HepG2 (cell line): ENCODE measurements around the gene SEC14L1. TPM values are rescaled to one million over a fixed set of nuclear protein-coding genes. Genes with fewer than 3 reads are reported as not detected.

Source experiments
- AGO1 ChIP-seq: fragments of 200-400 bp; formaldehyde crosslinking; IDR thresholded peaks from 2 replicates; pipeline ENCODE4 v1.6.1; 2017; ENCODE audit warnings: mild to moderate bottlenecking, low read depth, low read length, moderate library complexity; ENCODE audit not compliant: poor library complexity, severe bottlenecking
- DMTF1 ChIP-seq: sonication (generic); formaldehyde crosslinking; IDR thresholded peaks from 2 replicates; pipeline ENCODE4 v1.4.0; 2020; ENCODE audit warnings: mild to moderate bottlenecking, missing genetic modification reagents
- DNMT1 ChIP-seq: sonication (generic); formaldehyde crosslinking; IDR thresholded peaks from 2 replicates; pipeline ENCODE4 v1.5.1; 2020; ENCODE audit warnings: mild to moderate bottlenecking, missing genetic modification reagents
- POLR2G ChIP-seq: fragments of 200-400 bp; formaldehyde crosslinking; IDR thresholded peaks from 2 replicates; pipeline ENCODE4 v1.6.1; 2018; ENCODE audit warnings: mild to moderate bottlenecking, low read depth, low read length, moderate library complexity
- SOX13 ChIP-seq, 3 experiments: fragments of 450-650 bp in 1 of 3; sonication (generic) in 1 of 3; formaldehyde crosslinking in 1 of 3; IDR thresholded peaks in 2 of 3; conservative IDR thresholded peaks in 1 of 3; 2 replicates each; pipeline versions ENCODE4 v1.5.0 to v1.6.1; 2016 to 2020; ENCODE audit warnings: antibody characterized with exemption in 1 of 3, mild to moderate bottlenecking in 1 of 3, missing compliant biosample characterization in 1 of 3, missing genetic modification reagents in 1 of 3, moderate library complexity in 1 of 3
- SOX6 ChIP-seq, 2 experiments: fragments of 450-650 bp in 1 of 2; sonication (generic) in 1 of 2; formaldehyde crosslinking in 1 of 2; IDR thresholded peaks; 2 replicates each; pipeline versions ENCODE4 v1.4.0 to v1.6.1; 2017 to 2020; ENCODE audit warnings: antibody characterized with exemption in 1 of 2, mild to moderate bottlenecking in 1 of 2, missing genetic modification reagents in 1 of 2
- TRIM22 ChIP-seq: fragments of 450-650 bp; IDR thresholded peaks from 2 replicates; pipeline ENCODE4 v1.6.1; 2017
- ZBTB38 ChIP-seq: sonication (generic); formaldehyde crosslinking; IDR thresholded peaks from 2 replicates; pipeline ENCODE4 v1.5.1; 2020; ENCODE audit warnings: mild to moderate bottlenecking, missing genetic modification reagents
- ZNF343 ChIP-seq: sonication (generic); formaldehyde crosslinking; IDR thresholded peaks from 2 replicates; pipeline ENCODE4 v1.4.0; 2020; ENCODE audit warnings: mild to moderate bottlenecking, missing genetic modification reagents
- ZNF672 ChIP-seq: sonication (generic); formaldehyde crosslinking; IDR thresholded peaks from 2 replicates; pipeline ENCODE4 v1.8.1; 2022; ENCODE audit warnings: missing genetic modification reagents
- ZNF724P ChIP-seq: sonication (generic); formaldehyde crosslinking; IDR thresholded peaks from 2 replicates; pipeline ENCODE4 v1.8.0; 2022; ENCODE audit warnings: missing genetic modification reagents, borderline replicate concordance
- polyA plus RNA-seq, 8 experiments: library from polyadenylated mRNA; depleted of rRNA in 3 of 8; stranded (reverse) in 7 of 8; unstranded in 1 of 8; fragments of >200 nt; fragmentation: Illumina TruSeq in 4 of 8; extraction: Trizol in 4 of 8; gene quantifications; 2 replicates each; pipeline versions ENCODE4 v1.2.1 to v1.2.3, GENCODE V29; 2011 to 2016; ENCODE audit warnings: low read depth in 4 of 8, missing spikeins in 1 of 8, mixed read lengths in 1 of 8; ENCODE audit not compliant: insufficient read depth in 1 of 8
- total RNA-seq, 5 experiments: library from RNA; depleted of rRNA; stranded (reverse); fragments of >200 nt; fragmentation: Illumina TruSeq; extraction: Trizol; gene quantifications; 2 replicates each; pipeline ENCODE4 v1.2.3, GENCODE V29; 2016; ENCODE audit warnings: low read depth in 1 of 5
- TF ChIP-seq, protein P1 (sequence below): sonication (generic); formaldehyde crosslinking; IDR thresholded peaks from 2 replicates; pipeline ENCODE4 v1.9.0; 2021; ENCODE audit warnings: missing genetic modification reagents, borderline replicate concordance
- TF ChIP-seq, protein P2 (sequence below): sonication (generic); formaldehyde crosslinking; IDR thresholded peaks from 2 replicates; pipeline ENCODE4 v1.4.0; 2020; ENCODE audit warnings: missing genetic modification reagents
- TF ChIP-seq, protein P3 (sequence below): sonication (generic); formaldehyde crosslinking; IDR thresholded peaks from 2 replicates; pipeline ENCODE4 v1.8.0; 2022; ENCODE audit warnings: missing genetic modification reagents, low read depth, mild to moderate bottlenecking, borderline replicate concordance
- TF ChIP-seq, protein P4 (sequence below): IDR thresholded peaks from 2 replicates; pipeline ENCODE4 v1.6.1; 2012; ENCODE audit warnings: inconsistent platforms
- TF ChIP-seq, protein P5 (sequence below): sonication (generic); formaldehyde crosslinking; IDR thresholded peaks from 2 replicates; pipeline ENCODE4 v1.5.0; 2020; ENCODE audit warnings: missing genetic modification reagents

SEC14L1 gene
- total and polyA plus RNA-seq, 2 of the 13 experiments (the other 11 are each of a cell fraction or from before 2014, with no cell fraction given), result 26.3 to 43.9 TPM

- TF ChIP-seq TRIM22 (no peak), POLR2G (0 out of 2 replicates have a peak, but pooled peaks have one; percentile 42), ZNF343 (CRISPR knock-in tag) (peak; percentile 41; the same call in 1 of the 2 replicates), ZNF724P (CRISPR knock-in tag) (no peak), ZBTB38 (peak; percentile 84; the same call in 1 of the 2 replicates), DMTF1 (CRISPR knock-in tag) (no peak), AGO1 (no peak), SOX13 (IDR thresholded peaks at IDR 0.05) (no peak), SOX13 (CRISPR knock-in tag; conservative IDR thresholded peaks at IDR 0.05 in 1 of 2, IDR thresholded peaks at IDR 0.05 in 1 of 2) (peak in 1 of 2 experiments; percentile 71; a peak in 2 of 4 replicates), SOX6 (IDR thresholded peaks at IDR 0.05) (no peak), SOX6 (CRISPR knock-in tag; IDR thresholded peaks at IDR 0.05) (peak; percentile 63), ZNF672 (no peak), DNMT1 (CRISPR knock-in tag) (no peak)
- TF ChIP-seq, protein P1, sequence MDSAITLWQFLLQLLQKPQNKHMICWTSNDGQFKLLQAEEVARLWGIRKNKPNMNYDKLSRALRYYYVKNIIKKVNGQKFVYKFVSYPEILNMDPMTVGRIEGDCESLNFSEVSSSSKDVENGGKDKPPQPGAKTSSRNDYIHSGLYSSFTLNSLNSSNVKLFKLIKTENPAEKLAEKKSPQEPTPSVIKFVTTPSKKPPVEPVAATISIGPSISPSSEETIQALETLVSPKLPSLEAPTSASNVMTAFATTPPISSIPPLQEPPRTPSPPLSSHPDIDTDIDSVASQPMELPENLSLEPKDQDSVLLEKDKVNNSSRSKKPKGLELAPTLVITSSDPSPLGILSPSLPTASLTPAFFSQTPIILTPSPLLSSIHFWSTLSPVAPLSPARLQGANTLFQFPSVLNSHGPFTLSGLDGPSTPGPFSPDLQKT (CRISPR knock-in tag), result no peak
- TF ChIP-seq, protein P2, sequence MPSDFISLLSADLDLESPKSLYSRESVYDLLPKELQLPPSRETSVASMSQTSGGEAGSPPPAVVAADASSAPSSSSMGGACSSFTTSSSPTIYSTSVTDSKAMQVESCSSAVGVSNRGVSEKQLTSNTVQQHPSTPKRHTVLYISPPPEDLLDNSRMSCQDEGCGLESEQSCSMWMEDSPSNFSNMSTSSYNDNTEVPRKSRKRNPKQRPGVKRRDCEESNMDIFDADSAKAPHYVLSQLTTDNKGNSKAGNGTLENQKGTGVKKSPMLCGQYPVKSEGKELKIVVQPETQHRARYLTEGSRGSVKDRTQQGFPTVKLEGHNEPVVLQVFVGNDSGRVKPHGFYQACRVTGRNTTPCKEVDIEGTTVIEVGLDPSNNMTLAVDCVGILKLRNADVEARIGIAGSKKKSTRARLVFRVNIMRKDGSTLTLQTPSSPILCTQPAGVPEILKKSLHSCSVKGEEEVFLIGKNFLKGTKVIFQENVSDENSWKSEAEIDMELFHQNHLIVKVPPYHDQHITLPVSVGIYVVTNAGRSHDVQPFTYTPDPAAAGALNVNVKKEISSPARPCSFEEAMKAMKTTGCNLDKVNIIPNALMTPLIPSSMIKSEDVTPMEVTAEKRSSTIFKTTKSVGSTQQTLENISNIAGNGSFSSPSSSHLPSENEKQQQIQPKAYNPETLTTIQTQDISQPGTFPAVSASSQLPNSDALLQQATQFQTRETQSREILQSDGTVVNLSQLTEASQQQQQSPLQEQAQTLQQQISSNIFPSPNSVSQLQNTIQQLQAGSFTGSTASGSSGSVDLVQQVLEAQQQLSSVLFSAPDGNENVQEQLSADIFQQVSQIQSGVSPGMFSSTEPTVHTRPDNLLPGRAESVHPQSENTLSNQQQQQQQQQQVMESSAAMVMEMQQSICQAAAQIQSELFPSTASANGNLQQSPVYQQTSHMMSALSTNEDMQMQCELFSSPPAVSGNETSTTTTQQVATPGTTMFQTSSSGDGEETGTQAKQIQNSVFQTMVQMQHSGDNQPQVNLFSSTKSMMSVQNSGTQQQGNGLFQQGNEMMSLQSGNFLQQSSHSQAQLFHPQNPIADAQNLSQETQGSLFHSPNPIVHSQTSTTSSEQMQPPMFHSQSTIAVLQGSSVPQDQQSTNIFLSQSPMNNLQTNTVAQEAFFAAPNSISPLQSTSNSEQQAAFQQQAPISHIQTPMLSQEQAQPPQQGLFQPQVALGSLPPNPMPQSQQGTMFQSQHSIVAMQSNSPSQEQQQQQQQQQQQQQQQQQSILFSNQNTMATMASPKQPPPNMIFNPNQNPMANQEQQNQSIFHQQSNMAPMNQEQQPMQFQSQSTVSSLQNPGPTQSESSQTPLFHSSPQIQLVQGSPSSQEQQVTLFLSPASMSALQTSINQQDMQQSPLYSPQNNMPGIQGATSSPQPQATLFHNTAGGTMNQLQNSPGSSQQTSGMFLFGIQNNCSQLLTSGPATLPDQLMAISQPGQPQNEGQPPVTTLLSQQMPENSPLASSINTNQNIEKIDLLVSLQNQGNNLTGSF (CRISPR knock-in tag), result peak; percentile 97
- TF ChIP-seq, protein P3, sequence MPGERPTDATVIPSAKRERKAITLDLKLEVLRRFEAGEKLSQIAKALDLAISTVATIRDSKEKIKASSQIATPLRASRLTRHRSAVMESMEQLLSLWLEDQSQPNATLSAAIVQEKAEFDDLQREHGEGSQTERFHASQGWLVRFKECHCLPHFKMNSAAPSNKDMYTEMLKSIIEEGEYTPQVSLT, result no peak
- TF ChIP-seq, protein P4, sequence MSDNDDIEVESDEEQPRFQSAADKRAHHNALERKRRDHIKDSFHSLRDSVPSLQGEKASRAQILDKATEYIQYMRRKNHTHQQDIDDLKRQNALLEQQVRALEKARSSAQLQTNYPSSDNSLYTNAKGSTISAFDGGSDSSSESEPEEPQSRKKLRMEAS, result peak; percentile 82
- TF ChIP-seq, protein P5, sequence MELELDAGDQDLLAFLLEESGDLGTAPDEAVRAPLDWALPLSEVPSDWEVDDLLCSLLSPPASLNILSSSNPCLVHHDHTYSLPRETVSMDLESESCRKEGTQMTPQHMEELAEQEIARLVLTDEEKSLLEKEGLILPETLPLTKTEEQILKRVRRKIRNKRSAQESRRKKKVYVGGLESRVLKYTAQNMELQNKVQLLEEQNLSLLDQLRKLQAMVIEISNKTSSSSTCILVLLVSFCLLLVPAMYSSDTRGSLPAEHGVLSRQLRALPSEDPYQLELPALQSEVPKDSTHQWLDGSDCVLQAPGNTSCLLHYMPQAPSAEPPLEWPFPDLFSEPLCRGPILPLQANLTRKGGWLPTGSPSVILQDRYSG (CRISPR knock-in tag), result no peak
These were observed 67.5 kb downstream of the SEC14L1 start (continued) for GRCh38 chr17:77208217-77208808.
